ENCODE results near the gene AZU1. TPM values are rescaled to one million over a fixed set of nuclear protein-coding genes. Genes with fewer than 3 reads are reported as not detected.

The AZU1 gene
- total RNA-seq, 1 experiment from 2014 or later, result not detected

DNA sequence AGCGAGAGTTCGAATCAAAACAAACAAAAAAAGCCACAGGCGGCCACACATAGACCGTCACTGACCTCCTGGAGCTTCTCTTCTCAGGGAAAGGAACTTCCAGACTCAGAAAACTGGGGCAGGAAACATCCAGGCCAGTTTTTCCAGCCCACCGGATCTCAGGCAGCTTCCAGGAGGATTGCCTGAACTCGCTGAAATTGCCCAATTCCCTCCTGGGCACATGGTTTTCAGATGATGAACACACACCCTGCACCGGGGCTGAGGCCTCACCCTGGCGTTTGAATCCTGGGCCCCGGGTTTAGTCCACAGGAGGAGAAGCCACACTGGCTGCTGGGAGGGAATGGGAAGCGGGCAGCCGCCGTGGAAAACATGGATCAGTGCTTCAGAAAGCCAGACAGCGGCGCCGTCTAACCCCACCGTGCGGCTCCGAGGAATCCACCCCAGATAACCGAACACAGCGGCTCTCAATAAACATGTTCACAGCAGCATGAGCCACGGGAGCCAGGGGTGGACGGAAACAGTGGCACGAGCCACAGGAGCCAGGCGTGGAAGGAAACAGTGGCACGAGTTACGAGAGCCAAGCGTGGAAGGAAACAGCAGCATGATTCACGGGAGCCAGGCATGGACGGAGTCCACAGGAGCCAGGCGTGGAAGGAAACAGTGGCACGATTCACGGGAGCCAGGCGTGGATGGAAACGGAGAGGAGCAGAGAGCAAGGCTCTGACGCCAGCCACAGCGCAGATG, 48.6 kb upstream of the AZU1 start:
- ChIA-PET RAD21 (ENCODE audit: low non-redundant PET in 1 of 2, low total read pairs in 2 of 2, uncharacterized antibody in 2 of 2, unreplicated experiment in 2 of 2) (no interaction called here), POLR2A (no interaction called here), CTCF (no interaction called here)
- Histone ChIP-seq H3K4me1 (ENCODE audit: control insufficient read depth in 1 of 2, insufficient read depth in 2 of 2, low read length in 2 of 2) (peaks cover 21 to 29% of the 10 kb centered on the region in 2 experiments), H3K9ac (ENCODE audit: low read length) (no peak overlapping the region), H3K9me2 (ENCODE audit: insufficient read depth) (no peaks in the 10 kb centered on the region), H3K4me2 (ENCODE audit: low read length) (no peak overlapping the region), H3K9me3 (ENCODE audit: control insufficient read depth in 1 of 2, insufficient read depth in 1 of 2, low read depth in 1 of 2, low read length in 2 of 2) (no peaks in the 10 kb centered on the region), H3K36me3 (ENCODE audit: control insufficient read depth in 1 of 2, insufficient read depth in 2 of 2, low read length in 2 of 2) (no peaks in the 10 kb centered on the region), H3K27me3 (ENCODE audit: insufficient read depth, low read length) (no peaks in the 10 kb centered on the region), H4K20me1 (ENCODE audit: insufficient read depth) (no peaks in the 10 kb centered on the region), H3K27ac (ENCODE audit: low read depth, low read length) (no peak overlapping the region), H3K79me2 (ENCODE audit: insufficient read depth, low read length) (no peaks in the 10 kb centered on the region), H3K4me3 (replicated peaks in 1 of 2; ENCODE audit: low read depth in 1 of 2, low read length in 2 of 2) (no peak overlapping the region), H2AFZ (ENCODE audit: low read depth, low read length, poor library complexity, severe bottlenecking) (no peak overlapping the region)
- no TSS peak for BruUV-seq (replicated peaks)
- intact Hi-C loops (cut with micrococcal nuclease), result no loop called here
- DNase-seq (ENCODE audit: low read depth, low spot score) (no peak), ATAC-seq (no peak)
- TF ChIP-seq, protein P1, sequence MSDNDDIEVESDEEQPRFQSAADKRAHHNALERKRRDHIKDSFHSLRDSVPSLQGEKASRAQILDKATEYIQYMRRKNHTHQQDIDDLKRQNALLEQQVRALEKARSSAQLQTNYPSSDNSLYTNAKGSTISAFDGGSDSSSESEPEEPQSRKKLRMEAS (IDR thresholded peaks at IDR 0.05), result 0 out of 2 replicates have a peak, but pooled peaks have one; percentile 40
- TF ChIP-seq, protein P2, sequence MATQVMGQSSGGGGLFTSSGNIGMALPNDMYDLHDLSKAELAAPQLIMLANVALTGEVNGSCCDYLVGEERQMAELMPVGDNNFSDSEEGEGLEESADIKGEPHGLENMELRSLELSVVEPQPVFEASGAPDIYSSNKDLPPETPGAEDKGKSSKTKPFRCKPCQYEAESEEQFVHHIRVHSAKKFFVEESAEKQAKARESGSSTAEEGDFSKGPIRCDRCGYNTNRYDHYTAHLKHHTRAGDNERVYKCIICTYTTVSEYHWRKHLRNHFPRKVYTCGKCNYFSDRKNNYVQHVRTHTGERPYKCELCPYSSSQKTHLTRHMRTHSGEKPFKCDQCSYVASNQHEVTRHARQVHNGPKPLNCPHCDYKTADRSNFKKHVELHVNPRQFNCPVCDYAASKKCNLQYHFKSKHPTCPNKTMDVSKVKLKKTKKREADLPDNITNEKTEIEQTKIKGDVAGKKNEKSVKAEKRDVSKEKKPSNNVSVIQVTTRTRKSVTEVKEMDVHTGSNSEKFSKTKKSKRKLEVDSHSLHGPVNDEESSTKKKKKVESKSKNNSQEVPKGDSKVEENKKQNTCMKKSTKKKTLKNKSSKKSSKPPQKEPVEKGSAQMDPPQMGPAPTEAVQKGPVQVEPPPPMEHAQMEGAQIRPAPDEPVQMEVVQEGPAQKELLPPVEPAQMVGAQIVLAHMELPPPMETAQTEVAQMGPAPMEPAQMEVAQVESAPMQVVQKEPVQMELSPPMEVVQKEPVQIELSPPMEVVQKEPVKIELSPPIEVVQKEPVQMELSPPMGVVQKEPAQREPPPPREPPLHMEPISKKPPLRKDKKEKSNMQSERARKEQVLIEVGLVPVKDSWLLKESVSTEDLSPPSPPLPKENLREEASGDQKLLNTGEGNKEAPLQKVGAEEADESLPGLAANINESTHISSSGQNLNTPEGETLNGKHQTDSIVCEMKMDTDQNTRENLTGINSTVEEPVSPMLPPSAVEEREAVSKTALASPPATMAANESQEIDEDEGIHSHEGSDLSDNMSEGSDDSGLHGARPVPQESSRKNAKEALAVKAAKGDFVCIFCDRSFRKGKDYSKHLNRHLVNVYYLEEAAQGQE (IDR thresholded peaks at IDR 0.05; ENCODE audit: low read depth), result no peak
- TF ChIP-seq RAD21 (IDR thresholded peaks at IDR 0.05; ENCODE audit: low read depth) (no peak), SIN3A (IDR thresholded peaks at IDR 0.05; ENCODE audit: low read depth) (no peak)

- no peaks in the 10 kb centered on the region for H3K79me2 ChIP-seq (ENCODE audit: insufficient read depth, low read length)
- ChIA-PET RAD21 (ENCODE audit: low non-redundant PET in 1 of 2, low total read pairs in 2 of 2, uncharacterized antibody in 2 of 2, unreplicated experiment in 2 of 2) (no interaction called here), POLR2A (no interaction called here), CTCF (no interaction called here)
- no TSS peak for BruUV-seq (replicated peaks)
- H3K4me2 ChIP-seq (ENCODE audit: low read length), result no peak overlapping the region
- no peak overlapping the region for H2AFZ ChIP-seq (ENCODE audit: low read depth, low read length, poor library complexity, severe bottlenecking)
- H3K9ac ChIP-seq (ENCODE audit: low read length), result no peak overlapping the region
- no peaks in the 10 kb centered on the region for H4K20me1 ChIP-seq (ENCODE audit: insufficient read depth)
- H3K27ac ChIP-seq (ENCODE audit: low read depth, low read length), result no peak overlapping the region
- H3K4me1 ChIP-seq (ENCODE audit: control insufficient read depth in 1 of 2, insufficient read depth in 2 of 2, low read length in 2 of 2), result peaks cover 30 to 38% of the 10 kb centered on the region in 2 experiments
- H3K9me2 ChIP-seq (ENCODE audit: insufficient read depth), result no peaks in the 10 kb centered on the region
- ATAC-seq (no peak), DNase-seq (ENCODE audit: low read depth, low spot score) (no peak)
- H3K4me3 ChIP-seq (replicated peaks in 1 of 2; ENCODE audit: low read depth in 1 of 2, low read length in 2 of 2), result no peak overlapping the region
- no peaks in the 10 kb centered on the region for H3K36me3 ChIP-seq (ENCODE audit: control insufficient read depth in 1 of 2, insufficient read depth in 2 of 2, low read length in 2 of 2)
- H3K27me3 ChIP-seq (ENCODE audit: insufficient read depth, low read length), result no peaks in the 10 kb centered on the region
- no peaks in the 10 kb centered on the region for H3K9me3 ChIP-seq (ENCODE audit: control insufficient read depth in 1 of 2, insufficient read depth in 1 of 2, low read depth in 1 of 2, low read length in 2 of 2)
- intact Hi-C loops (cut with micrococcal nuclease), result no loop called here
- TF ChIP-seq POLR2A (IDR thresholded peaks at IDR 0.05; ENCODE audit: borderline replicate concordance, extremely low read depth, insufficient read depth, insufficient read length), result no peak
- no peak for TF ChIP-seq EZH2 (IDR thresholded peaks at IDR 0.05)
- no peak for TF ChIP-seq CBX3 (IDR thresholded peaks at IDR 0.05; ENCODE audit: low read depth)
- no peak for TF ChIP-seq EZH2phosphoT487 (IDR thresholded peaks at IDR 0.05; ENCODE audit: borderline replicate concordance)
- no peak for TF ChIP-seq POLR2AphosphoS5 (IDR thresholded peaks at IDR 0.05; ENCODE audit: low read depth, low read length)
- TF ChIP-seq, protein P3, sequence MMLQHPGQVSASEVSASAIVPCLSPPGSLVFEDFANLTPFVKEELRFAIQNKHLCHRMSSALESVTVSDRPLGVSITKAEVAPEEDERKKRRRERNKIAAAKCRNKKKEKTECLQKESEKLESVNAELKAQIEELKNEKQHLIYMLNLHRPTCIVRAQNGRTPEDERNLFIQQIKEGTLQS (IDR thresholded peaks at IDR 0.05), result no peak
- TF ChIP-seq ZNF274 (IDR thresholded peaks at IDR 0.05; ENCODE audit: low read depth, low read length), result no peak
- TF ChIP-seq ZFX (IDR thresholded peaks at IDR 0.05), result no peak
- no peak for TF ChIP-seq ELF1 (IDR thresholded peaks at IDR 0.05; ENCODE audit: borderline replicate concordance, low read depth)
- no peak for TF ChIP-seq TCF7L2 (IDR thresholded peaks at IDR 0.05; ENCODE audit: borderline replicate concordance, extremely low read depth, insufficient read depth, insufficient read length)
- TF ChIP-seq, protein P4, sequence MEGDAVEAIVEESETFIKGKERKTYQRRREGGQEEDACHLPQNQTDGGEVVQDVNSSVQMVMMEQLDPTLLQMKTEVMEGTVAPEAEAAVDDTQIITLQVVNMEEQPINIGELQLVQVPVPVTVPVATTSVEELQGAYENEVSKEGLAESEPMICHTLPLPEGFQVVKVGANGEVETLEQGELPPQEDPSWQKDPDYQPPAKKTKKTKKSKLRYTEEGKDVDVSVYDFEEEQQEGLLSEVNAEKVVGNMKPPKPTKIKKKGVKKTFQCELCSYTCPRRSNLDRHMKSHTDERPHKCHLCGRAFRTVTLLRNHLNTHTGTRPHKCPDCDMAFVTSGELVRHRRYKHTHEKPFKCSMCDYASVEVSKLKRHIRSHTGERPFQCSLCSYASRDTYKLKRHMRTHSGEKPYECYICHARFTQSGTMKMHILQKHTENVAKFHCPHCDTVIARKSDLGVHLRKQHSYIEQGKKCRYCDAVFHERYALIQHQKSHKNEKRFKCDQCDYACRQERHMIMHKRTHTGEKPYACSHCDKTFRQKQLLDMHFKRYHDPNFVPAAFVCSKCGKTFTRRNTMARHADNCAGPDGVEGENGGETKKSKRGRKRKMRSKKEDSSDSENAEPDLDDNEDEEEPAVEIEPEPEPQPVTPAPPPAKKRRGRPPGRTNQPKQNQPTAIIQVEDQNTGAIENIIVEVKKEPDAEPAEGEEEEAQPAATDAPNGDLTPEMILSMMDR (IDR thresholded peaks at IDR 0.05 in 2 of 3, conservative IDR thresholded peaks at IDR 0.05 in 1 of 3; ENCODE audit: borderline replicate concordance in 1 of 3, insufficient read depth in 1 of 3, low read depth in 2 of 3, low read length in 2 of 3), result no peak
- TF ChIP-seq EGR1 (IDR thresholded peaks at IDR 0.05; ENCODE audit: low read depth), result no peak
These were observed 46.7 kb upstream of the AZU1 start for GRCh38 chr19:780935-781334.

All from HCT116 (cell line).